Measurements from ENCODE around the gene NEMP2.

- TF ChIP-seq POLR2AphosphoS5 (IDR thresholded peaks at IDR 0.05) (no peak), CTCF (IDR thresholded peaks at IDR 0.05; ENCODE audit: poor library complexity, severe bottlenecking) (no peak), EZH2 (IDR thresholded peaks at IDR 0.05; ENCODE audit: borderline replicate concordance, insufficient read depth, low read length, poor library complexity, severe bottlenecking) (no peak), TAF1 (IDR thresholded peaks at IDR 0.05; ENCODE audit: low read depth) (no peak), EP300 (conservative IDR thresholded peaks at IDR 0.05; ENCODE audit: poor library complexity, severe bottlenecking) (no peak), REST (IDR thresholded peaks at IDR 0.05; ENCODE audit: borderline replicate concordance) (no peak)
Observed at GRCh38 chr2:190470256-190470826, 64.2 kb downstream of the NEMP2 start.
